ENCODE results near the gene RYR1. TPM values are rescaled to one million over a fixed set of nuclear protein-coding genes. Genes with fewer than 3 reads are reported as not detected.

Gene RYR1
- total RNA-seq, 1 experiment from 2014 or later, result not detected

DNA sequence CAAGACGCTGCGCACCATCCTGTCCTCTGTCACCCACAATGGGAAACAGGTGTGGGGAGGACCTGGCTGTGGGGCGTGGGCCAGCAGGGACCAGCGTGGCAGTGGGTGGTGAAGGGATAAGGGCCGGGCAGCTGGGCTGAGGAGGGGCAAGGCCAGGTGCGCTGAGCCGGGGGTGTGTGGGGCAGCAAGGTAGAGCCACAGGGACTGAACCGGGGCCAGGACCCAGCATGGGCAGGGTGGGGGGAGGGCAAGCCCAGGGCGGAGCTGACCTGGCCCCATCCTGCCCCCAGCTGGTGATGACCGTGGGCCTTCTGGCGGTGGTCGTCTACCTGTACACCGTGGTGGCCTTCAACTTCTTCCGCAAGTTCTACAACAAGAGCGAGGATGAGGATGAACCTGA, 146.6 kb downstream of the RYR1 start:
- no peak for ATAC-seq
- H3K9me2 ChIP-seq (replicated peaks; ENCODE audit: low read length), result no peaks in the 10 kb centered on the region
- H3K27ac ChIP-seq (ENCODE audit: low read length), result no peak overlapping the region
- no peaks in the 10 kb centered on the region for H3K79me2 ChIP-seq (ENCODE audit: low read length)
- intact Hi-C loops (cut with micrococcal nuclease), result no loop called here
- BruUV-seq (replicated peaks), result no TSS peak
- no peaks in the 10 kb centered on the region for H4K20me1 ChIP-seq (ENCODE audit: low read length)
- H3K36me3 ChIP-seq (ENCODE audit: low read depth, low read length), result no peaks in the 10 kb centered on the region
- no peak for DNase-seq
- H3K4me1 ChIP-seq (ENCODE audit: insufficient read depth, low read length), result no peaks in the 10 kb centered on the region
- no peaks in the 10 kb centered on the region for H3K9me3 ChIP-seq (ENCODE audit: low read length)
- no peaks in the 10 kb centered on the region for H3K27me3 ChIP-seq (ENCODE audit: low read length)
- H3K9ac ChIP-seq (ENCODE audit: low read length), result no peak overlapping the region
- no peaks in the 10 kb centered on the region for H3F3A ChIP-seq (ENCODE audit: low read length, unreplicated experiment)
- H3K4me2 ChIP-seq (ENCODE audit: low read length), result no peak overlapping the region
- TF ChIP-seq EZH2 (IDR thresholded peaks at IDR 0.05; ENCODE audit: low read length, unreplicated experiment), result no peak
- TF ChIP-seq EZH2phosphoT487 (IDR thresholded peaks at IDR 0.05; ENCODE audit: borderline replicate concordance, low read length), result no peak
- H2AFZ ChIP-seq (ENCODE audit: low read length), result no peak overlapping the region
- H3K4me3 ChIP-seq (ENCODE audit: low read length), result no peak overlapping the region
- CTCF ChIA-PET, result no interaction called here
- POLR2A ChIA-PET (ENCODE audit: unreplicated experiment), result no interaction called here

- no peak for TF ChIP-seq EZH2 (IDR thresholded peaks at IDR 0.05; ENCODE audit: low read length, unreplicated experiment)
- TF ChIP-seq, protein P1, sequence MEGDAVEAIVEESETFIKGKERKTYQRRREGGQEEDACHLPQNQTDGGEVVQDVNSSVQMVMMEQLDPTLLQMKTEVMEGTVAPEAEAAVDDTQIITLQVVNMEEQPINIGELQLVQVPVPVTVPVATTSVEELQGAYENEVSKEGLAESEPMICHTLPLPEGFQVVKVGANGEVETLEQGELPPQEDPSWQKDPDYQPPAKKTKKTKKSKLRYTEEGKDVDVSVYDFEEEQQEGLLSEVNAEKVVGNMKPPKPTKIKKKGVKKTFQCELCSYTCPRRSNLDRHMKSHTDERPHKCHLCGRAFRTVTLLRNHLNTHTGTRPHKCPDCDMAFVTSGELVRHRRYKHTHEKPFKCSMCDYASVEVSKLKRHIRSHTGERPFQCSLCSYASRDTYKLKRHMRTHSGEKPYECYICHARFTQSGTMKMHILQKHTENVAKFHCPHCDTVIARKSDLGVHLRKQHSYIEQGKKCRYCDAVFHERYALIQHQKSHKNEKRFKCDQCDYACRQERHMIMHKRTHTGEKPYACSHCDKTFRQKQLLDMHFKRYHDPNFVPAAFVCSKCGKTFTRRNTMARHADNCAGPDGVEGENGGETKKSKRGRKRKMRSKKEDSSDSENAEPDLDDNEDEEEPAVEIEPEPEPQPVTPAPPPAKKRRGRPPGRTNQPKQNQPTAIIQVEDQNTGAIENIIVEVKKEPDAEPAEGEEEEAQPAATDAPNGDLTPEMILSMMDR (conservative IDR thresholded peaks at IDR 0.05; ENCODE audit: low read depth, low read length), result no peak
- no peak for TF ChIP-seq EZH2phosphoT487 (IDR thresholded peaks at IDR 0.05; ENCODE audit: borderline replicate concordance, low read length)
Measured at GRCh38 chr19:38583219-38583984, 149.9 kb downstream of the RYR1 start.

DNA sequence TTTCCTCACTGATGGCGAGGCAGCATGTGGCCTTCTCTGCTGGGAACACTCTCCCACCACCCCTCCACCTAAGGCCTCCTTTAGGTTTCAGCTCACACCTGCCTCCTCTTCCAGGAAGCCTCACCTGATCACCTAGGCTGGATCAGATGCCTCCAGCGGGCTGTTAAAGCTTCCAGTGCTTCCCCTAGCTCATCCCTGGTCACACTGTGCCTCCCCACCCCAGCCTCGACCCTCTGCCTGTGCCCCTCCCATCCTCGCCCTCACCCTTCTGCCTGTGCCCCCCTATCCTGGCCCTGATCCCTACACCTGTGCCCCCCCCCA, 150.5 kb downstream of the RYR1 start:
- Histone ChIP-seq H3K9me3 (ENCODE audit: low read length) (no peaks in the 10 kb centered on the region), H3K4me1 (ENCODE audit: insufficient read depth, low read length) (no peaks in the 10 kb centered on the region), H3F3A (ENCODE audit: low read length, unreplicated experiment) (no peaks in the 10 kb centered on the region), H3K9ac (ENCODE audit: low read length) (no peak overlapping the region), H2AFZ (ENCODE audit: low read length) (no peak overlapping the region), H3K9me2 (replicated peaks; ENCODE audit: low read length) (no peaks in the 10 kb centered on the region), H3K36me3 (ENCODE audit: low read depth, low read length) (no peaks in the 10 kb centered on the region), H3K79me2 (ENCODE audit: low read length) (no peaks in the 10 kb centered on the region), H4K20me1 (ENCODE audit: low read length) (no peaks in the 10 kb centered on the region), H3K4me3 (ENCODE audit: low read length) (no peak overlapping the region), H3K4me2 (ENCODE audit: low read length) (no peak overlapping the region), H3K27me3 (ENCODE audit: low read length) (no peaks in the 10 kb centered on the region), H3K27ac (ENCODE audit: low read length) (no peak overlapping the region)
- no peak for ATAC-seq
- BruUV-seq (replicated peaks), result no TSS peak
- TF ChIP-seq EZH2phosphoT487 (IDR thresholded peaks at IDR 0.05; ENCODE audit: borderline replicate concordance, low read length) (no peak), EZH2 (IDR thresholded peaks at IDR 0.05; ENCODE audit: low read length, unreplicated experiment) (no peak)
- TF ChIP-seq, protein P1 (conservative IDR thresholded peaks at IDR 0.05; ENCODE audit: low read depth, low read length), result no peak
- ChIA-PET POLR2A (ENCODE audit: unreplicated experiment) (no interaction called here), CTCF (no interaction called here)
- intact Hi-C loops (cut with micrococcal nuclease), result no loop called here
- DNase-seq, result no peak

More at GRCh38 chr19:38583219-38583984, 149.9 kb downstream of the RYR1 start:
- Histone ChIP-seq H4K20me1 (ENCODE audit: low read length) (no peaks in the 10 kb centered on the region), H3K27ac (ENCODE audit: low read length) (no peak overlapping the region), H3K79me2 (ENCODE audit: low read length) (no peaks in the 10 kb centered on the region), H3K9me3 (ENCODE audit: low read length) (no peaks in the 10 kb centered on the region), H3K4me3 (ENCODE audit: low read length) (no peak overlapping the region), H3K4me2 (ENCODE audit: low read length) (no peak overlapping the region), H3K4me1 (ENCODE audit: insufficient read depth, low read length) (no peaks in the 10 kb centered on the region), H3K9ac (ENCODE audit: low read length) (no peak overlapping the region), H2AFZ (ENCODE audit: low read length) (no peak overlapping the region), H3K27me3 (ENCODE audit: low read length) (no peaks in the 10 kb centered on the region), H3K36me3 (ENCODE audit: low read depth, low read length) (no peaks in the 10 kb centered on the region), H3F3A (ENCODE audit: low read length, unreplicated experiment) (no peaks in the 10 kb centered on the region), H3K9me2 (replicated peaks; ENCODE audit: low read length) (no peaks in the 10 kb centered on the region)
- no peak for ATAC-seq
- CTCF ChIA-PET, result no interaction called here
- no TSS peak for BruUV-seq (replicated peaks)
- no peak for DNase-seq
- POLR2A ChIA-PET (ENCODE audit: unreplicated experiment), result no interaction called here
- intact Hi-C loops (cut with micrococcal nuclease), result no loop called here

Measured in PC-3 (cell line).